ENCODE results near the gene STK31.
"Not testable (repeated sequence)": the region's sequence is repeated elsewhere in the genome, so short reads cannot be mapped to it uniquely, and the experiment has no call there.

The STK31 gene

GRCh38 chr7:23713285-23714149 is 3.5 kb downstream of the STK31 start:
- in situ Hi-C loops (cut with MboI; ENCODE audit: low sequenced_read_pairs) = no loop called here

DNA sequence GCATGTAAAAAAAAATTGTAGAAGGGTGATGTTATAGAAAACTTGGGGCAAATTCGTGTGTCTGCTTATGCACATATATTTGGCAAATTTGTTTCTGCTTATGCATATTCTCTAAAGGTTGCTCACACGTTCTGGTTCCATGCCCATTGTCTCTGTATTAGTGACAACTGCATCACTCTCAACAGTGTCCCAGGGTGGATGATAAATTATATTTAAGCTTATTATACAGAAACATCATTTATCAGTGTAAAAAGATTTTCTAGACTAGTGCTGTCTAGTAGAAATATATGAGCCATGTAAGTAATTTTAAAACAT is 4.1 kb downstream of the STK31 start:
- in situ Hi-C loops (cut with MboI; ENCODE audit: low sequenced_read_pairs) = no loop called here

DNA sequence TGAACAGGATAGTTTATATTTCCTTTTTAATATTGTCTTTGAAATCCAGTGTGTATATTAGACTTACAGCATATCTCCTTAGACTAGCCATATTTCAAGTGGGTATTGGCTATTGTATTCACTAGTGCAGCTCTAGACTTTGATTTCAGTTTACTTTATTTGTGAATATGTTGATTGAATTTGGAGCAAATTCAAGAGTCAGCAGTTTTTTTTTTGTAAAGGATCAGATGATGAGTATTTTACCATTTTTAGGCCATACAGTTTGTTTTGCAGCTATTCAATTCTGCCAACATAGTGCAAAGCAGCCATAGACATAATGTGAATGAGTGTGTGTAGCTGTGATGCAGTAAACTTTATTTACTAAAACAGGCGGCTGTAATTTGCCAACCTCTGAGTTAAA is 4.6 kb downstream of the STK31 start:
- in situ Hi-C loops (cut with MboI; ENCODE audit: low sequenced_read_pairs) = no loop called here

DNA sequence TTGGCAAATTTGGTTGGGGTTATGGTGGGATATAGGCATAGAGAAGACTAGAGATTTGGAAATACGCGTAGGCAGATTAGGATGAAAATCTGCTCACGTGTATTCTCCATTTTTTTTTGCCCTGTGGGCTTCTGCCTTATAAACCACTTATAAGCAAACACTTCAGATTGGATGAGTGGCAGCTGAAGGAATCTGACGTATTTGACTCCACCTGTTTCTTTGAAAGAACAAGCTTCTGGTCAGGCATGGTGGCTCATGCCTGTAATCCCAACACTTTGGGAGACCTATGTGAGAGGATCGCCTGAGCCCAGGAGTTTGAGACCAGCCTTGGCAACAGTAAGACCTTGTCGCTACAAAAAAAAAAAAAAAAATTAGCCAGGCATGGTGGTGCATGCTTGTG is 5.1 kb downstream of the STK31 start:
- in situ Hi-C loops (cut with MboI; ENCODE audit: low sequenced_read_pairs) = no loop called here

DNA sequence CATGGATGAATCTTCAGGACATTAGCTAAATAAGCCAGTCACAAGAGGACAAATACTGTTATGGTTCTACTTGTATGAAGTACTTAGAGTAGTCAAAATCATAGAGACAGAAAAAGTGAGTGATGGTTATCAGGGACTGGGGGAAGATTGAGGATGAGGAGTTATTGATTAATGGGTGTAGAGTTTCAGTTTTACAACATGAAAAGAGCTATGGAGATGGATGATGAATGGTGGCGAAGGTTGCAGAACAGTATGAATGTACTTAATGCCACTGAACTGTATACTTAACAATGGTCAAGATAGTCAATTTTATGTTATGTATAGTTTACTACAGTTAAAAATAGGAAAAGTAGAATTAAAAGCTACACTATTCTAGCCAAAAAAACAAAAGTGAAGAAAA is 7.8 kb downstream of the STK31 start:
- in situ Hi-C loops (cut with MboI; ENCODE audit: low sequenced_read_pairs) = no loop called here

- in situ Hi-C loops (cut with MboI; ENCODE audit: low sequenced_read_pairs) = no loop called here
Observed at GRCh38 chr7:23721456-23721855, 11.4 kb downstream of the STK31 start.

- in situ Hi-C loops (cut with MboI; ENCODE audit: low sequenced_read_pairs) = not testable (repeated sequence)
Observed at GRCh38 chr7:23722587-23723216, 12.7 kb downstream of the STK31 start.

DNA sequence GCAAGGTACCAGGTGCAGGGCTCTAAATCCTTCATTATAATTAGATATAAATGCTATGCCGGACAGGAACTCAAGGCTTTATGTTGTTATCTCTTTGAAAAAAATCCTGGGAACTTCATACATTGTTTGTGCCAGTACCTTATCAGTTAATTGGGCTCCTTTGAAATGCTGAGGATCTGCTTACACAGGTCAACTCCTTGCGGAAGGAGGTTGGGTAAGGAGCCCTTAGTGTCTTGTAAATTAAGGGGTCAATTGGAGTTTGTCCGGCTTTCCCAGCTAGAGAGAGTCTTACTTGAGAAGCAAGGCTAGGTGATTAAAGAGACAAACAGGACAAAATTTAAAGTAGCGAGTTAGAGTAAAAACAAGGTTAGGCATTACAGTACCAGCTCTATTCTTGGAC is 14.1 kb downstream of the STK31 start:
- in situ Hi-C loops (cut with MboI; ENCODE audit: low sequenced_read_pairs) = not testable (repeated sequence)

DNA sequence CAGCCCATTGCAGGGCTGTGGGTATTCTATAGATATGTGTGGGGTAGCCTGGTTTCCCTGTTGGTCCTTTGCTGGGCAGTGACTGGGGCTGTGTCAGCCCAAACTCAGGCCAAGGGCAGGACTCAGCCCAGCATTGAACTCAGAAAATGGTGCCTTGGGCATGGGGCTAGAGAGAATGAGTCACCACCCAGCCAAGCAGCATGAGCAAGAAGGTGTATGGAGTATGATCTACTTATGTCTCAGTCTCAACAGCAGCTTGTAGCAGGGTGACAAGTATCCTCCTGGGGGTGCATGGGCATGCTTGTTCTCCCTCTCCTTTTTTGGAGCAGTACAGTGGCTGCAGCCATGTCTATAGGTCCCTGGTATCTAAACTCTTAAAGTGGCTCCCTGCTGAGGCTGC is 32.0 kb downstream of the STK31 start:
- in situ Hi-C loops (cut with MboI; ENCODE audit: low sequenced_read_pairs) = no loop called here

DNA sequence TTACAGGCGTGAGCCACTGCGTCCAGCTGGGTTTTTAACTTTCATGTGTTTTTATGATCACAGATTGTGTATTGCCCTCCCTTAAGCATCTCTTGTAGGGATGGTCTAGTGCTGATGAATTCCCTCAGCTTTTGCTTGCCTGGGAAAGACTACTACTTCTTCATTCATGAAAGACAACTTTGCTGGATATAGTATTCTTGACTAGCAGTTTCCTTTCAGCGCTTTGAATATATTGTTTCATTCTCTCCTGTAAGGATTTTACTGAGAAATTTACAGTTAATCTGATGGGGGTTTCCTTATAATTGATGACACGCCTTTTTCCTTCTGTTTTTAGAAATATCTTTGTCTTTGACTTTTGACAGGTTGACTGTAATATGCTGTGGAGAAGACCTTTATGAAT is 33.2 kb downstream of the STK31 start:
- in situ Hi-C loops (cut with MboI; ENCODE audit: low sequenced_read_pairs) = no loop called here

- in situ Hi-C loops (cut with MboI; ENCODE audit: low sequenced_read_pairs) = no loop called here
Observed at GRCh38 chr7:23746629-23747028, 36.6 kb downstream of the STK31 start.

- in situ Hi-C loops (cut with MboI; ENCODE audit: low sequenced_read_pairs) = no loop called here
Observed at GRCh38 chr7:23751852-23752251, 41.8 kb downstream of the STK31 start.

DNA sequence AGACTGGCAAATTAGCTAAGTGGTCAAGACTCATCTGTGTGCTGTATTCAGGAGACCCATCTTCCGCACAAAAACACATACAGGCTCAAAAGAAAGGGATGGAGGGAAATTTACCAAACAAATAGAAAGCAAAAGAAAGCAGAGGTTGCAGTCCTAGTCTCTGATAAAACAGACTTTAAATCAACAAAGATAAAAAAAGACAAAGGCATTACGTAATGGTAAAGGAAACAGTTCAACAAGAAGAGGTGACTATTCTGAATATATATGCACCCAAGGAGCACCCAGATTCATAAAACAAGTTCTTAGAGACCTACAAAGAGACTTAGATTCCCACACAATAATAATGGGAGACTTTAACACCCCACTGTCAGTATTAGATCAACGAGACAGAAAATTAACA is 48.8 kb downstream of the STK31 start:
- in situ Hi-C loops (cut with MboI; ENCODE audit: low sequenced_read_pairs) = not testable (repeated sequence)

GRCh38 chr7:23759671-23760391 is 49.8 kb downstream of the STK31 start:
- in situ Hi-C loops (cut with MboI; ENCODE audit: low sequenced_read_pairs) = no loop called here

- in situ Hi-C loops (cut with MboI; ENCODE audit: low sequenced_read_pairs) = no loop called here
Observed at GRCh38 chr7:23765943-23766342, 55.9 kb downstream of the STK31 start.

DNA sequence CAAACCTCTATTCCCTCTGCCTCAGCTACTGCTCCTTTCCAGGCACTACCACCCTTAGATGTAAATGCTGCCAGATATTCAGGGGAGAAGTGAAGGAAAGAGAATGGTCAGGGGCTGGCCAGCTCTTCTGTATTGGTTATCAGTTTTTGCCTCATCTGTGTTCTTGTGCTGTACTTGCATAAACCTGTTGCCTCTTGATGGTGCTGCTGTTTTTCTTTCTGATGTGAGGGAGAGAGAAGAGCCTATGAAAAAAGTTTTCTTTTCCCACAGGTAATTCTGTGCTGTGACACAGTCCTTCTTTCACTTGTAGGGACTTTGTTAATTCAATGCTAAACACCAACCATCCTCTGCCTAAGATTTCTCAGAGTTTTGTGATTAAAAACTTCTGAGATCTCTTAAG is 57.5 kb downstream of the STK31 start:
- in situ Hi-C loops (cut with MboI; ENCODE audit: low sequenced_read_pairs) = no loop called here

GRCh38 chr7:23768022-23768421 is 58.0 kb downstream of the STK31 start:
- in situ Hi-C loops (cut with MboI; ENCODE audit: low sequenced_read_pairs) = no loop called here

DNA sequence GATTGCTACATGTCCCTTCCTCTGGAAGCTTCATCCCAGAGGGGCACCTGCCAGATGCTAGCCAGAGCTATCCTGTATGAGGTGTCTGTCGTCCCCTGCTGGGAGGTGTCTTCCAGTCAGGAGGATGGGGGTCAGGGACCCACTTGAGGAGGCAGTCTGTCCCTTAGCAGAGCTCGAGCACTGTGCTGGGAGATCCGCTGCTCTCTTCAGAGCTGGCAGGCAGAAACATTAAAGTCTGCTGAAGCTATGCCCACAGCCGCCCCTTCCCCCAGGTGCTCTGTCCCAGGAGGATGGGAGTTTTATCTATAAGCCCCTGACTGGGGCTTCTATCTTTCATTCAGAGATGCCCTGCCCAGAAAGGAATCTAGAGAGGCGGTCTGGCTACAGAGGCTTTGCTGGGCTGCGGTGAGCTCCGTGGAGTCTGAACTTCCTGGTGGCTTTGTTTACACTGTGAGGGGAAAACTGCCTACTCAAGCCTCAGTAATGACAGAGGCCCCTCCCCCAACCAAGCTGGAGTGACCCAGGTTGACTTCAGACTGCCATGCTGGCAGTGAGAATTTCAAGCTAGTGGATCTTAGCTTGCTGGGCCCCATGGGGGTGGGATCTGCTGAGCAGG is 69.3 kb downstream of the STK31 start:
- in situ Hi-C loops (cut with MboI; ENCODE audit: low sequenced_read_pairs) = not testable (repeated sequence)

GRCh38 chr7:23783115-23783514 is 73.1 kb downstream of the STK31 start:
- in situ Hi-C loops (cut with MboI; ENCODE audit: low sequenced_read_pairs) = no loop called here

GRCh38 chr7:23787272-23787671 is 77.3 kb downstream of the STK31 start:
- in situ Hi-C loops (cut with MboI; ENCODE audit: low sequenced_read_pairs) = no loop called here

- in situ Hi-C loops (cut with MboI; ENCODE audit: low sequenced_read_pairs) = no loop called here
Observed at GRCh38 chr7:23788843-23789242, 78.8 kb downstream of the STK31 start.

DNA sequence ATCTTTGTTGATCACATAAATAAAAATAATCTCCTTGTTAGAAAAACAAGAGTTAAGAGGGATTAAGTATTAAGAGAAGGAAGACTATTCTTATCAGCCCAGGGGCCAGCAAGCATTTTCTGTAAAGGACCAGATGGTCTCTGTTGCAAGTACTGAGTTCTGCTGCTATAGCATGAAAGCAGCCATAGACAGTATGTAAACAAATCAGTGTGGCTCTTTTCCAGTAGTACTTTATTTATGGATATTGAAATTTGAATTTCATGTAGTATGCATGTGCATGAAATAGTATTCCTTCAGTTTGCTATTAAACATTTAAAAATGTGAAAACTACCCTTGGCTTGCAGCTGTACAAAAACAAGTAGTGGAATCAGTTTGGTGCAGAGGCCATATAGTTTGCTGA is 81.7 kb downstream of the STK31 start:
- in situ Hi-C loops (cut with MboI; ENCODE audit: low sequenced_read_pairs) = no loop called here
